K562 (cell line): ENCODE results near the gene PDE9A. TPM values are rescaled to one million over a fixed set of nuclear protein-coding genes. Genes with fewer than 3 reads are reported as not detected.

Source experiments
- CBX1 ChIP-seq: sonication (generic); IDR thresholded peaks from 2 replicates; pipeline ENCODE4 v1.6.1; 2016; ENCODE audit warnings: antibody characterized with exemption, low read depth, mild to moderate bottlenecking
- FOXK1 ChIP-seq: sonication (generic); formaldehyde crosslinking; IDR thresholded peaks from 2 replicates; pipeline ENCODE4 v1.8.0; 2022; ENCODE audit warnings: missing genetic modification reagents, mild to moderate bottlenecking, borderline replicate concordance
- GMEB1 ChIP-seq: fragments of 250-450 bp; sonication (Bioruptor Pico); IDR thresholded peaks from 2 replicates; pipeline ENCODE4 v1.4.0; 2020; ENCODE audit warnings: mild to moderate bottlenecking
- NELFE ChIP-seq: IDR thresholded peaks from 2 replicates; pipeline ENCODE4 v1.6.1; 2011; ENCODE audit warnings: mild to moderate bottlenecking; ENCODE audit not compliant: insufficient read depth, insufficient read length
- PKNOX1 ChIP-seq: fragments of 450-650 bp; IDR thresholded peaks from 2 replicates; pipeline ENCODE4 v1.6.1; 2016
- RBM34 ChIP-seq: fragments of 200-400 bp; formaldehyde crosslinking; IDR thresholded peaks from 2 replicates; pipeline ENCODE4 v1.6.1; 2018; ENCODE audit warnings: low read length, borderline replicate concordance; ENCODE audit not compliant: insufficient read depth
- TSC22D4 ChIP-seq: fragments of 450-650 bp; IDR thresholded peaks from 2 replicates; pipeline ENCODE4 v1.6.1; 2016; ENCODE audit warnings: missing genetic modification characterization, missing biosample characterization, control low read depth
- ZNF277 ChIP-seq: fragments of 250-450 bp; sonication (Bioruptor Pico); IDR thresholded peaks from 2 replicates; pipeline ENCODE4 v1.8.0; 2022; ENCODE audit warnings: inconsistent platforms, mild to moderate bottlenecking, moderate library complexity, borderline replicate concordance
- polyA plus RNA-seq, 8 experiments: library from polyadenylated mRNA; depleted of rRNA in 4 of 8; stranded (reverse) in 5 of 8; unstranded in 3 of 8; fragments of >200 nt; fragmentation: Nextera tagmentation in 2 of 8; fragmentation: Illumina TruSeq in 1 of 8; extraction: Ambion mirVana in 2 of 8; extraction: Trizol in 1 of 8; gene quantifications; 2 replicates each; pipeline versions ENCODE4 v1.2.1 to v1.2.3, GENCODE V29; 2011 to 2014; ENCODE audit warnings: inconsistent platforms in 1 of 8, missing spikeins in 1 of 8
- total RNA-seq, 7 experiments: library from RNA; depleted of rRNA in 6 of 7; stranded (reverse); fragments of >200 nt in 6 of 7; fragmentation: Illumina TruSeq in 2 of 7; extraction: Trizol in 2 of 7; gene quantifications; 2 replicates each; pipeline versions ENCODE4 v1.2.1 to v1.2.3, GENCODE V29; 2011 to 2021; ENCODE audit warnings: low replicate concordance in 1 of 7

The PDE9A gene
- total and polyA plus RNA-seq, 9 of the 15 experiments (the other 6 are each of a cell fraction or from before 2014, with no cell fraction given): 0.07 to 0.27 TPM; not detected in 7

GRCh38 chr21:42755031-42755665 is 101.7 kb downstream of the PDE9A start (continued):
- TF ChIP-seq TSC22D4 (tag): no peak
- no peak for TF ChIP-seq NELFE
- no peak for TF ChIP-seq ZNF277 (CRISPR knock-in tag)
- no peak for TF ChIP-seq CBX1
- no peak for TF ChIP-seq FOXK1 (CRISPR knock-in tag)
- no peak for TF ChIP-seq GMEB1
- no peak for TF ChIP-seq PKNOX1
- no peak for TF ChIP-seq RBM34
- TF ChIP-seq, all 486 proteins: peak for 0
